ENCODE results near the gene CLN6.
"Not testable (repeated sequence)": the region's sequence is repeated elsewhere in the genome, so short reads cannot be mapped to it uniquely, and the experiment has no call there.

CLN6 gene

GRCh38 chr15:68186671-68187397 is 42.7 kb downstream of the CLN6 start:
- DNase-seq = no peak

- DNase-seq = no peak
Observed at GRCh38 chr15:68184616-68185480, 44.7 kb downstream of the CLN6 start.

GRCh38 chr15:68183616-68184315 is 45.8 kb downstream of the CLN6 start:
- DNase-seq = no peak

- no peak for DNase-seq
Observed at GRCh38 chr15:68177742-68178141, 51.8 kb downstream of the CLN6 start.

- DNase-seq = no peak
Observed at GRCh38 chr15:68176601-68177000, 52.9 kb downstream of the CLN6 start.

GRCh38 chr15:68175526-68175925 is 54.0 kb downstream of the CLN6 start:
- DNase-seq = no peak

- DNase-seq = no peak
Observed at GRCh38 chr15:68173119-68173518, 56.4 kb downstream of the CLN6 start.

GRCh38 chr15:68172037-68172436 is 57.5 kb downstream of the CLN6 start:
- DNase-seq = not testable (repeated sequence)

- DNase-seq = no peak
Observed at GRCh38 chr15:68166847-68167246, 62.7 kb downstream of the CLN6 start.

- no peak for DNase-seq
Observed at GRCh38 chr15:68163191-68163590, 66.3 kb downstream of the CLN6 start.

GRCh38 chr15:68158046-68158628 is 71.4 kb downstream of the CLN6 start:
- DNase-seq = no peak

GRCh38 chr15:68157074-68157473 is 72.5 kb downstream of the CLN6 start:
- no peak for DNase-seq

Data from KG1 (cell line).